Activated T-cell treated with anti-CD3 and anti-CD28 coated beads, Interleukin-2, amount 50 U/mL, for 48 hours (primary cell): Measurements from ENCODE around the gene TMEM250.

Source experiments
- DNase-seq, 2 experiments: peaks; one replicate each; pipeline ENCODE4 v3.0.0-alpha.2; 2020

TMEM250 gene

GRCh38 chr9:136093995-136094881 is 24.4 kb downstream of the TMEM250 start:
- peak; percentile 75 to 78 for DNase-seq

GRCh38 chr9:136093346-136093986 is 25.2 kb downstream of the TMEM250 start:
- no peak for DNase-seq

- DNase-seq = no peak
Observed at GRCh38 chr9:136092741-136093140, 25.9 kb downstream of the TMEM250 start.

GRCh38 chr9:136092353-136092650 is 26.4 kb downstream of the TMEM250 start:
- DNase-seq = no peak

- no peak for DNase-seq
Observed at GRCh38 chr9:136091582-136092352, 26.9 kb downstream of the TMEM250 start.

- no peak for DNase-seq
Observed at GRCh38 chr9:136090768-136091581, 27.7 kb downstream of the TMEM250 start.

- DNase-seq = no peak
Observed at GRCh38 chr9:136090056-136090735, 28.5 kb downstream of the TMEM250 start.

GRCh38 chr9:136089697-136090045 is 29.0 kb downstream of the TMEM250 start:
- no peak for DNase-seq

GRCh38 chr9:136088939-136089696 is 29.6 kb downstream of the TMEM250 start:
- no peak for DNase-seq

GRCh38 chr9:136088481-136088938 is 30.2 kb downstream of the TMEM250 start:
- DNase-seq = no peak

- no peak for DNase-seq
Observed at GRCh38 chr9:136087741-136088480, 30.8 kb downstream of the TMEM250 start.

- no peak for DNase-seq
Observed at GRCh38 chr9:136086951-136087740, 31.5 kb downstream of the TMEM250 start.

- DNase-seq = no peak
Observed at GRCh38 chr9:136086213-136086881, 32.3 kb downstream of the TMEM250 start.

GRCh38 chr9:136085815-136086212 is 32.9 kb downstream of the TMEM250 start:
- DNase-seq = no peak

- DNase-seq = no peak
Observed at GRCh38 chr9:136084063-136084944, 34.4 kb downstream of the TMEM250 start.

- DNase-seq = no peak
Observed at GRCh38 chr9:136083558-136084062, 35.1 kb downstream of the TMEM250 start.

GRCh38 chr9:136082496-136083361 is 35.9 kb downstream of the TMEM250 start:
- DNase-seq = no peak
